CD4-positive, alpha-beta T cell treated with Interleukin-6 for 4 hours (primary cell): ENCODE data around the gene NME8.

ENCODE experiments used
- DNase-seq: peaks from one replicate; pipeline ENCODE4 v3.0.0-alpha.2; 2020; ENCODE audit warnings: mixed read lengths

Gene NME8

GRCh38 chr7:37901236-37901827, 52.9 kb downstream of the NME8 start:
- no peak for DNase-seq

- no peak for DNase-seq
These were observed 53.6 kb downstream of the NME8 start for GRCh38 chr7:37901890-37902524.

- no peak for DNase-seq
These were observed 59.9 kb downstream of the NME8 start for GRCh38 chr7:37908221-37908788.

- no peak for DNase-seq
These were observed 64.4 kb downstream of the NME8 start for GRCh38 chr7:37912756-37913155.

- no peak for DNase-seq
These were observed 67.0 kb downstream of the NME8 start for GRCh38 chr7:37915438-37915837.

- DNase-seq, result no peak
These were observed 67.7 kb downstream of the NME8 start for GRCh38 chr7:37916017-37916672.

- DNase-seq, result no peak
These were observed 68.6 kb downstream of the NME8 start, which contains the start of gene SFRP4 for GRCh38 chr7:37916673-37917660. TSS of gene SFRP4 (minus strand) at chr7:37916817. CDS start at chr7:37916537, 280 bp downstream.

GRCh38 chr7:37918526-37918925, 70.1 kb downstream of the NME8 start:
- DNase-seq, result no peak

GRCh38 chr7:37920305-37920848, 72.0 kb downstream of the NME8 start, which contains the start of gene EPDR1:
TSS of gene EPDR1 (plus strand) at chr7:37920640. CDS start at chr7:37920940, 300 bp downstream.
- peak; percentile 7 for DNase-seq

GRCh38 chr7:37920849-37921805, 72.7 kb downstream of the NME8 start:
- no peak for DNase-seq

- no peak for DNase-seq
These were observed 73.5 kb downstream of the NME8 start for GRCh38 chr7:37921876-37922275.

GRCh38 chr7:37923996-37924395, 75.6 kb downstream of the NME8 start:
- DNase-seq, result no peak

GRCh38 chr7:37924491-37925041, 76.2 kb downstream of the NME8 start:
- DNase-seq, result no peak

GRCh38 chr7:37925620-37926019, 77.2 kb downstream of the NME8 start:
- DNase-seq, result no peak

- no peak for DNase-seq
These were observed 79.5 kb downstream of the NME8 start for GRCh38 chr7:37927773-37928444.

- DNase-seq, result no peak
These were observed 80.5 kb downstream of the NME8 start for GRCh38 chr7:37928878-37929277.

GRCh38 chr7:37930226-37930948, 82.0 kb downstream of the NME8 start:
- no peak for DNase-seq

- DNase-seq, result no peak
These were observed 84.1 kb downstream of the NME8 start for GRCh38 chr7:37932543-37932942.

GRCh38 chr7:37933018-37933566, 84.7 kb downstream of the NME8 start:
- no peak for DNase-seq
